ENCODE data around the gene MACF1.
"Not testable (repeated sequence)": the region's sequence is repeated elsewhere in the genome, so short reads cannot be mapped to it uniquely, and the experiment has no call there.

MACF1 gene

GRCh38 chr1:39498821-39499220 is 294.3 kb downstream of the MACF1 start:
- not testable (repeated sequence) for DNase-seq

DNA sequence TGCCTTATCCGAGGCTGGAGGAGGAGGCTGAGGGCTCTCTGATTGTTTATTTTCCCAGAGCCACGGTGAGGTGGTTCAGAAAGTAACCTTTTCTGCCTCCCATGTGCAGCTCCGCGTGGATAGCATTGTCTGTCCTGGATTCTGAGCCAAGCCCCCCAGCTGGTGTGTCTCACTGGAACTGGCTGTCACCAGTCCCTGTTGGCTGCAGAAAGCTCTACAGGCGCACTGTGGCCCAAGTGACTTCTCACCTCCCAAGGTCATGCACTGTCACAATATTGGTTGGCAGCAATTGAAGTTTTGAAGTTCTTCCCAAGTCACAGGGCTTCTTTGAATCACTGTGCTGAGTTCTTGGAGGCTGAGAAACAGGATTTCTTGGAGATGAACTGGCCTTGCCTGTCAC is 295.2 kb downstream of the MACF1 start:
- DNase-seq, result no peak

GRCh38 chr1:39500862-39501389 is 296.4 kb downstream of the MACF1 start:
- DNase-seq, result no peak

DNA sequence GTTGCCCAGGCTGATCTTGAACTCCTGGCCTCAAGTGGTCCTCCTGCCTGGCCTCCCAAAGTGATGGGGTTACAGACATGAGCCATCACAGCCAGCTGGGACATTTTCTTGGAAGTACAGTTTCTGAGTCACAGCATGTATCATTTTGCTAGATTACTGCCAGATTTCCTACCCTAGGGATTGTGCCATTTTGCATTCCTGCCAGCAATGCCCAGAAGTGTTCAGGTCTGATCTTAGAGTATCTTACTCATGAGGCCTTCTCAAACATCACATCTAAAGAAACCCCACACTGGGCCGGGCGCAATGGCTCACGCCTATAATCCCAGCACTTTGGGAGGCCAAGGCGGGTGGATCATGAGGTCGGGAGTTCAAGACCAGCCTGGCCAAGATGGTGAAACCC is 297.2 kb downstream of the MACF1 start:
- DNase-seq, result no peak

DNA sequence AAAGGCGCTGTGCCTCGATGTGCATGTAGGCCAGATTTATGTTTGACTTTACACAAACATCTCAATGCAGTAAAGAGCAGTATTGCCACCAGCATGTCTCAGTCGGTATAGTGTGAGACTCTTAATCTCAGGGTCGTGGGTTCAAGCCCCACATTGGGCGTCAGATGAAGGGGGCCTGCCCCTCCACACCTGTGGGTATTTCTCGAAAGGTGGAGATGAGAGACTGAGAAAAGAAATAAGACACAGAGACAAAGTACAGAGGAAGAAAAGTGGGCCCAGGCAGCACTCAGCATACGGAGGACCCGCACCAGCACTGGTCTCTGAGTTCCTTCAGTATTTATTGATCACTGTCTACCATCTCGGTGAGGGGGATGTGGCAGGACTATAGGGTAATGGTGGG is 299.9 kb downstream of the MACF1 start:
- not testable (repeated sequence) for DNase-seq

DNA sequence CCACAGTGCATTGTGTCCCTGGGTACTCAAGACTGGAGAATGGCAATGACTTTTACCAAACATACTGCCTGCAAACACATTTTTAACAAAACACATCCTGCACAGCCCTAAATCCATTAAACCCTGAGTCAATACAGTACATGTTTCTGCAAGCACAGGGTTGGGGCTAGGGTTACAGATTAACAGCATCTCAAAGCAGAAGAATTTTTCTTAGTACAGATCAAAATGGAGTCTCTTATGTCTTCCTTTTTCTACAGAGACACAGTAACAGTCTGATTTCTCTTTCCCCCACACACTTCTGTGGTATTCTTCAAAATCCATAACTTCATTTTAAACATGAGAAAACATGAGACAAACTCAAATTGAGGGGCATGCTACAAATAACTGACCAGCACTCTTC is 300.8 kb downstream of the MACF1 start:
- DNase-seq, result no peak

- no peak for DNase-seq
These were observed 302.9 kb downstream of the MACF1 start for GRCh38 chr1:39507230-39507928.

DNA sequence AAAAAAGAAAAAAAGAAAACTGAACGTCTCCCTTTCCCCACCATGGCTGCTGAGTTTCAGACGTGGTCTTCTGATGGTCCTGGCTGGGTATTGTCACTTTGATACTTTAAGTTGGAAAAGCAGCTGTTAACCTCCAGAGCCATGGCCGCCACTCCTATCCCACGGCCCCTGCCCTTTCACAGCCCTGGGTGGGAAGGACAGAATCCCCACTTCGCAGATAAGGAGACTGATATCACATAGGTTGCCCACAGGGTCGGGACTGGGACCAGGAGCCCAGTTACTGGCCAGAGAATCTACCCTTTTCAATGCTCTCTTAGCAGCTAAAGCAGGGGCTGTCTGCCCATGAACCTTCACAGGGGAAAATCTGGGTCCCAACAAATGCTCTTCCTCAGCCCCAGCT is 303.8 kb downstream of the MACF1 start:
- no peak for DNase-seq

- DNase-seq, result no peak
These were observed 304.4 kb downstream of the MACF1 start for GRCh38 chr1:39508857-39509305.

- DNase-seq, result no peak
These were observed 305.0 kb downstream of the MACF1 start for GRCh38 chr1:39509360-39510009.

DNA sequence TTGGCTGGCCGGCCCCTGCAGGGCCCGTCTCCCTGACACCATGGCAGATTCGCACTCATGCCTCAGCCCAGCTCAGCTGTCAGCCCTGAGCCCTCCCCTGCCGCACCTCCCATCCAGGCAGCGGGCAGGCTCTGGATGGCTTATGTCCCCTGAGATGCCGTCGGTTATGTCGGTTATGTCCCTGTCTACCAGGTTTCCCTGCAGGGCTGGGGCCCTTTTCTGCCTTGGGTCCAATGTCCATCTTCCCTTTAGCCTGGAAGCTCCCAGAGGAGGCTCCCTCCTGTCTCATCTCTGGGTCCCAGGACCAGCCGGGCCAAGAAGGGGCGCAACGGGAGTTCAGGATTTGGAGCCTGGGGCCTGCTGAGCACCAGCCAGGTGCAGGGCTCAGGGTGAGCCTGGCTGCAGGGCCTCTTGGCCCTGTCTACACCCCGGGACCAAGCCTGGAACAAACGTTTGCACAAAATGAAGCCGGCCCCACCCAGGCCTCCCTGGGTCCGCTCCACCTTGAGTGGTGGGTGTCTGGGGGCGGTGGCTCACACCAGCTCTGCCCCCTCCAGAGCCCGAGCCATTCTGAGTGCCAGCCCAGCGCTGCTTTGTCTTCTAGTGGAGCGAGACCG is 306.2 kb downstream of the MACF1 start:
- DNase-seq, result not testable (repeated sequence)

GRCh38 chr1:39511477-39511876 is 307.0 kb downstream of the MACF1 start:
- DNase-seq, result not testable (repeated sequence)

GRCh38 chr1:39512234-39512847 is 307.8 kb downstream of the MACF1 start:
- DNase-seq, result not testable (repeated sequence)

GRCh38 chr1:39514710-39515124 is 310.2 kb downstream of the MACF1 start:
- not testable (repeated sequence) for DNase-seq

GRCh38 chr1:39515131-39516086 is 310.9 kb downstream of the MACF1 start:
- not testable (repeated sequence) for DNase-seq

DNA sequence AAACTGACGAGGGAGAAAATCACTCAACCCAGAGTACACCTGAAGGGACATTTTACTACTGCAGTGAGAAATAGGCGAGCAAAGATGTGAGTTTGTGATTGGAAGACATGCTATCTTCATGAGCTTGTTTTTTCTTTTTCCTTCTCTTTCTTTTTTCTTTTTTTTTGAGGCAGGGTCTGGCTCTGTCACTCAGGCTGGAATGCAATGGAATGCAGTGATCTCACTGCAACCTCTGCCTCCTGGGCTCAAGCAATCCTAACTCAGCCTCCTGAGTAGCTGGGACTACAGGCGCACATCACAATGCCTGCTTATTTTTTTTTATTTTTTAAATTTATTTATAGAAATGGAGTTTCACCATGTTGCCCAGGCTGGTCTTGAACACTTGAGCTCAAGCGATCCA is 312.3 kb downstream of the MACF1 start:
- not testable (repeated sequence) for DNase-seq

DNA sequence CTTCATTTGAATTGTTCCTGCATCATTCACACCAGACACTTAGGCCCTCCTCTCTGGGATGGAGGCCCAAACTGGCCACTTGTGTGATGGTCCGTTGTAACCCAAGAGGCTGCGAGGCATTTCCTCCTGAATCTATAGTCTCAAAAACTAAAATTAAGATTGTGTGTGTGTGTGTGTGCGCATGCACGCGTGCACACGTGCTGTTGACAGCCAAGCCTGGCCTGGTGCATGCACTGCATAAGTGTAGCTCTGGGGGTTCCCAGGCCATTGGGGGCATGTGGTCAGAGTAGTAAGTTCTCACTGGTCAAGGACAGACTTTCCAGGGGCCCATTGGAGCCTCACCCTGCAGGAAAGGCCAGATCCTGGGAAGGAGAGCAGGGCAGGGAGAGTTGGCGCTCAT is 313.4 kb downstream of the MACF1 start:
- not testable (repeated sequence) for DNase-seq

- not testable (repeated sequence) for DNase-seq
These were observed 314.9 kb downstream of the MACF1 start for GRCh38 chr1:39519376-39519775.

DNA sequence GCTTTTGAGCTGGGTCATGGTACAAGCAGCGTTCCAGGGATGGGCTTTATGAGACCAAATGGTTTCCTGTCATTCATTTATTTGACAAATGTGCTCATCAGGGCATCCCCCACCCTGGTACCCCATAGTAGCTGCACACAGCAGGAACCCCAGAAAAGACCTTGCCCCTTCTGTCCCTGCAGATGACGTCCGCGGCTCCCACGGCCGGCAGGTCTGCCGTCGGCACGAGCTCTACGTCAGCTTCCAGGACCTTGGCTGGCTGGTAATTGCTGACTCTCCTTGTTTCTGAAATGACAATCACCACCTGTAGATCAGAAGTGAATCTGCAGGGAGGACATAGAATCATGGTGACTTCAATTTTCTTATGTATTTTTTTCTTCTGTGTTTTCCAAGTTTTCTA is 317.7 kb downstream of the MACF1 start:
- DNase-seq, result not testable (repeated sequence)

DNA sequence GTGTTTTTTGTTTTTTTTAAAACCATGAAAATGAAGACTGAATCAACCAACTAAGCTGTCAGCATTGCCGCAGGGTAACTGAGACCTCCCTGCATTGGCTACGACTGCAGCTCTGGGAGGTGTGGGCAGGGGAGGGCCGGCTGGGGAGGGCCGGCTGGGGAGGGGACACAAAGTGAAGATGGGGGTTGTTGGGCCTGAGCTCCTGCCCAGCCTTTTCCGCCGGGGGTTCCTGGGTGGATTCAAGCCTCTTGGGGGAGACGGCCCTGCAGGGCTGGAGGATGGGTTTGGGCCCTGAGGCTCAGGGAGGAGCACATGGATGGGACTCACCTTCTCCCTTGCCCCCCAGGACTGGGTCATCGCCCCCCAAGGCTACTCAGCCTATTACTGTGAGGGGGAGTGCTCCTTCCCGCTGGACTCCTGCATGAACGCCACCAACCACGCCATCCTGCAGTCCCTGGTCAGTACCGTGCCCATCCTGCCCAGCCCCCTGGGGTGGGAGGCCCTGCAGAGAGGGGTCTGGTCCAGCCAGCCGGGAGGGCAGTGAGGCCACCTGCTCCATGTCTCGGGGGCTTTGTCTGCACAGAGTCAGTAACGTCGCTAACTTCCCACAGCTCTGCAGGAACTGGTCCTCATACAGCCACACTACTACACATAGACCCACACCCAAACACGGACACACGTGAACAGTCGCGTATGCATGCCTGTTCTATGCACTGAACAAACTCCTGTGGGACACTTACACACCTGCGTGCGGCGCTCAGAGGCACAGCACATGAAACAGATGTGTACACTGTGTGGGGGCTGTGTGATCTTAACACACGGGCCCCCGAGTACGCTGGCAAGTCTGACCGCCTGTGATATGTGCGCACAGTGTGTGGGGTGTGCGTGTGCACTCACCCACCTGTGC is 318.4 kb downstream of the MACF1 start:
- DNase-seq, result no peak

- no peak for DNase-seq
These were observed 319.7 kb downstream of the MACF1 start for GRCh38 chr1:39524171-39524570.

Data from stimulated activated CD4-positive, alpha-beta T cell treated with anti-CD3 and anti-CD28 coated beads, Interleukin-1b, Interleukin-23, amount 100 ng/mL, for 48 hours (primary cell).